Measurements from ENCODE around the gene ZFPL1.
"Not testable (repeated sequence)": the region's sequence is repeated elsewhere in the genome, so short reads cannot be mapped to it uniquely, and the experiment has no call there.

ZFPL1 gene

GRCh38 chr11:65116370-65117205 lies 32.6 kb downstream of the ZFPL1 start:
- FAIRE-seq, result no peak

DNA sequence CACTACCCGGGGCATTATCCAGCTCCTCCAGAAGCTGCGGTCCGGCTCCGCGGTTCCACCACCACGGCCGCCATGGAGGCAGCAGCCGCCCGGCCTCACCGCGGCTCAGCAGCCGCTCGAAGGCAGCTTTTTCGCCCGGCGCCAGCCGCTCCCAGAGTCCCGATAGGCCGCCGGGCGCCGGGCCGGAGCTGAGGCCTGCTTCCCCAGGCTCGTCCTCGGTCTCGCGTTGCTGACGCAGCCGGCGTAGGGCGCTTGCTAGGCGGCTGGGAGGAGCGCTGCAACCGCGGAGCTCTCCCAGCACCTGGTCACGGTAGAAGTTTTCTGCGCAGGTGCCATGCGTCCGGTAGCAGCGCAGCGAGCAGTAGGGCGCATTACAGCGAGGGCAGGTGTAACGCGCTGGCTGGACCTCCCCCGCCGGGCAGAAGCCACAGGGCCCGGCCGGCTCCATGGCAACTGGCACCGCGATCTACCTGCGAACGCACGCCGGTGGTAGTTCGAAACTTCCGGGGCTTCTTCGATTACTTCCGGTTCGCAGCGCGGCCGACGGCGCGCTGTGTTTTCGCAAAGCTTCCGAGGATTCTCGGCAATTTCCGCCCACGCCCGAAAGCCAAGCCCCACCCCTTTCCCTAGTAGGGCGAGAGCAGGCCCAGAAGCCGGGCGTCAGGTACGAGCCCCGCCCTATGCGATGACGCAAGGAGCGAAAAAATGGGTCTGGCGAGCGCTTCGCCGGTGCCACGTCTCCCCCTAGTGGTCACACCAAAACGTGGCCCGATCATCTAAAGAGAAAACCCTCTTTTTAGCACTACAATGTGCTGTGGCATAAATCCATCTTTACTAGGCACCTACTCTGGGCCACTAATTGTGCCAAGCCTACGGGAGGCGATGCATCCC lies 33.4 kb downstream of the ZFPL1 start, which contains the start of gene ZNHIT2:
TSS of gene ZNHIT2 (minus strand) at position 496 of the 891 bp plus-strand sequence. CDS start at position 448, 48 bp downstream.
- peak; percentile 99 for FAIRE-seq

DNA sequence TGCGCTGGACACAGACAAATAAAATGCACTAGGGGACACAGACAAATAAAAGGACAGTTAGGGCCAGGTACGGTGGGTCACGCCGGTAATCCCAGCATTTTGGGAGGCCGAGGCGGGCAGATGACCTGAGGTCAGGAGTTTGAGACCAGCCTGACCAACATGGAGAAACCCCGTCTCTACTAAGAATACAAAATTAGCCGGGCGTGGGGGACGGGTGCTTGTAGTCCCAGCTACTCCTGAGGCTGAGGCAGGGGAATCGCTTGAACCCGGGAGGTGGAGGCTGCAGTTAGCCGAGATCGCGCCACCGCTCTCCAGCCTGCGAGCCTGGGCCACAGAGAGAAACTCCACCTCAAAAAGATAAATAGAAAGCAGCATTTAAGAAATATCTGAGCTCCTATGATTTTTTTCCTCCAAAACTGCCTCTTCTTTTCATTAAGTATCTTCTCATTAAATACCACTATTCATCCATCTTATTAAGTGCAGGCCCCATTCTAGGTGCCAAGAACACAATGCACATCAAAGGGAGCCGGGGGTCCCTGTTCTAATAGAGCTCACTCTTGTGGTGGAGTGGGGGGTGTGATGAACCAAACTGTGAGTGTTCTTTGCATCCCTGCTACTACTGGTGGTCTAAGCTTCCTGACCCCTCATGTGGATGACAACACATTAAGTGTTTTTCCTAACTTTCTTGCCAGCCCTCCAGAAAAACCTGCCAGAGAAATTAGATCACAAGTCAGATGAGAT lies 34.2 kb downstream of the ZFPL1 start:
- no peak for FAIRE-seq

DNA sequence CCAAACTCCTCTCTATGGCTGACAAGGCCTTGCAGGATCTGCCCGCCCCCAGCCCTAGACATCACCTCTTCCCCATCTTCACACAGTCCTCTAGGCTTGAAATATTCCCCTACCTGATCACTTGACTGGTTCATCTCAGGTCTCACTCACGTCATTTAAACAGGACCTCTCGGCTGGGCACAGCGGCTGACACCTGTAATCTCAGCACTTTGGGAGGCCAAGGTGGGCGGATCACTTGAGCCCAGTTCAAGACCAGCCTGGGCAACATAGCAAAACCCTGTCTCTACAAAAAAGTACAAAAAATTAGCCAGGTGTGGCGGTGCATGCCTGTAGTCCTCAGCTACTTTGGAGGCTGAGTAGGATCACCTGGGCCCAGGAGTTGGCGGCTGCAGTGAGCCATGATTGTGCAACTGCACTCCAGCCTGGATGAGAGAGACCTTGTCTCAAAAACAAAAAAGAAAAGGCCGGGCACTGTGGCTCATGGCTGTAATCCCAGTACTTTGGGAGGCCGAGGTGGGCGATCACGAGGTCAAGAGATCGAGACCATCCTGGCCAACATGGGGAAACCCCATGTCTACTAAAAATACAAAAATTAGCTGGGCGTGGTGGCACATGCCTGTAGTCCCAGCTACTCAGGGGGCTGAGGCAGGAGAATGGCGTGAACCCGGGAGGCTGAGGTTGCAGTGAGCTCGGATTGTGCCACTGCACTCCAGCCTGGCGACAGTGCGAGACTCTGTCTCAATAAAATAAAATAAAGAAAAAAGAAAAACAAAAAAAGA lies 35.1 kb downstream of the ZFPL1 start:
- not testable (repeated sequence) for FAIRE-seq

DNA sequence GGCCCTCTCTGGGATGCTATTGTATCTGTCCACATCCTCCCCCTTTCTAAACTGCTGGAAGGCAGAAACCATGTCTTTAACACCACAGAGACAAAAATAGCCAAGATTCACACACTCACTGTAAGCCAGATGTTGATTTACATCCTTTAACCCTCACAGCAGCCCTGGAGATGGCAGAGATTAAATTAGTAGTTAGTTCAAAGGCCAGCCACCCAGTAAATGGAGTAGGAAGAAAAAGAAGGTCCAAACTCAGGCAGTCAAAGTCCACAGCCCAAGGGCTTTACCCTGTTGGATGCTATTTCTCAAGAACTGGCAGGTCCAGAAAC lies 35.6 kb downstream of the ZFPL1 start:
- FAIRE-seq, result no peak

GRCh38 chr11:65120831-65121230 lies 36.8 kb downstream of the ZFPL1 start:
- no peak for FAIRE-seq

DNA sequence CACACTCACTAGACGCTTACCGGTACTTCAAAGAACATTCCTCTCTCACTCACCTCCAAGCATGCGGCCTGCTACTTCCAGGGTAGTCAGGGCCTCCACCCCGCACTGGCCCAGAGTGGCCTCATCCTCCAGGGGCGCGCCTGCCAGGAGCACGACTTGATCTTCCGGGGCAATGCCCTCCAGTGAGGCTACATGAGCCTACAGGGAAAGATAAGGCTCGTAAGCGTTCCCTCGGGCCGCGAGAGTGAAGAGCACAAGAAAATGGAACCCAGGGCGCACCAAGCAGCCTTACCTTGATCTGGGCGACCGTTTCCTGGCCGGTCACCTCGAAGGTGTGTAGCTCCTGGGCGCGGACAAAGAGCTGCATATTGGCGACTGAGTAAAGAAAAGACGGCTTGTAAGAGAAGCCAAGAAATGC lies 37.4 kb downstream of the ZFPL1 start:
- FAIRE-seq, result no peak

DNA sequence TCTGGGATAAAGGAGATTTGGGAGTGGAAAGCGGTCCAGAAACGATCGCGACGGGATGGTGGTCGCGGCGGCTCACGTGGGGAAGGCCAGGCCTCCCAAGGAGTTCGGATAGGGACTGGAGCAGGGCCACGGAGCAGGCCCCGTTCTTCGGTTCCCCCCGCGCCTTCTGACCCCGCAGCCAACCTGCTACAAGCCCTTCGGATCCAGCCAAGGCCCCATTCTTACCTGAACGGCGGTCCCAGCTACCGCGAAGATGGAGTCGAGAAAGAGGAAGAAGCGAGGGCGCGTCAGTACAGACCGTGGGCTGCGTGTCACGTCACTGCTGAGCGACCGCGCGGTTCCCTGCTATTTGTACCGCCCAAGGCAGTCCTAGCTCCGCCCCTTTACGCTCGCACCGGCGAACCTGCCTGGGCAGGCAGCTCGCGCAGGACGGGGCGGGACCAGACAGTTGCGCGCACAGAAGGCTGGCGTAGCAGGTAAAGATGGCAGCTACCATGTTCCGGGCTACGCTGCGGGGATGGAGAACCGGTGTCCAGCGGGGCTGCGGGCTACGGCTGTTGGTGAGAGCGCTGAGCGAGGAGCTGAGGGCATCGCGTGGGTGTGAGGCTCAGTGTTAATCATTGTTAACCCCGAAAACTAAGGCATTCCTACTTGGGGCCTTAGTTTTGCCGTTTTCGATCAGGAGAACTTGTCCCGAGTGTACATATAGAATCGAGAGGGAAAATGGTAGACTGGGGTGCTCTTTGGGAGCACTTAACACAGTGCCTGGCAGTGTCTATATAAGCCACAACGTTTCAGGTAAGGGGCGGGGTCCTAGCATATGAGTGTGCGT lies 38.1 kb downstream of the ZFPL1 start, which contains the start of the genes FAU and MRPL49:
TSS of gene FAU (minus strand) at position 270 of the 832 bp plus-strand sequence. CDS start 321 bp downstream, outside the sequence.
TSS of gene MRPL49 (plus strand) at position 457 of the 832 bp plus-strand sequence. CDS start at position 483, 26 bp downstream.
- FAIRE-seq, result peak; percentile 87

GRCh38 chr11:65124480-65125196 lies 40.6 kb downstream of the ZFPL1 start:
- FAIRE-seq, result no peak

- FAIRE-seq, result no peak
Observed at GRCh38 chr11:65125197-65126056, 41.4 kb downstream of the ZFPL1 start.

GRCh38 chr11:65126624-65127274 lies 42.7 kb downstream of the ZFPL1 start:
- FAIRE-seq, result no peak

DNA sequence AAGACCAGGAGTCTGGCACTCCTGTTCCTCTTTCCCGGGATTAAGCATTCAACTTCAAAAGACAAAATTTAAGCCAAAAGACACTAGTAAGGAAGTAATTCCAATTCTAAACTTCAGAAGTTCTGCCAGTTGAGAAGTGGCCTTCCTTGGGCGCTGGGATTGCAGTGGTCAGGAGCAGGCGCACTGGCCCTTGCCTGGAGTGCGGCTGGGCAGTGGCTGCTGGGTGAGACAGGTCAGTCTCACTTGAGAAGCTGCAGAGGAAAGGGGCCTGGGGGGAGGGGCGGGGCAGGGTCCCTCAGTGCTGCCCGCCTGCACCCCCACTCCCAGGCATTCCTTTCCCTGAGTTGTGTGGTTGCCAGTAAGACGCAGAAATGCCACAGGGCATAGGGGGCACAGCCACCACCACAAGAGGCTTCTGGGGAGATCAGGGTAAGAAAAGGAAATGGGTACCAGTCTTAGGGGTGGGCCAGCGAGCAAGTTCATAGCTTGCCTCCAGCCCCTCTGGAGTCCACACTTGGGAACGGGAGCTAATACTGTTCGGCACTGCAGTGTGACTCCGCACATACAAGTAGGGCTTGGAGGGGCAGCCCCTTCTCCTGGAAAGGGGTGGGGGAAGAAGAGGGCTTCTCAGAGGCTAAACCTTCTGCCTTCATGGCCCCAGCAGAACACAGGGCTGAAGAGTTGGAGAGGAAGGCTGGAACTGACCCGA lies 43.6 kb downstream of the ZFPL1 start:
- no peak for FAIRE-seq

DNA sequence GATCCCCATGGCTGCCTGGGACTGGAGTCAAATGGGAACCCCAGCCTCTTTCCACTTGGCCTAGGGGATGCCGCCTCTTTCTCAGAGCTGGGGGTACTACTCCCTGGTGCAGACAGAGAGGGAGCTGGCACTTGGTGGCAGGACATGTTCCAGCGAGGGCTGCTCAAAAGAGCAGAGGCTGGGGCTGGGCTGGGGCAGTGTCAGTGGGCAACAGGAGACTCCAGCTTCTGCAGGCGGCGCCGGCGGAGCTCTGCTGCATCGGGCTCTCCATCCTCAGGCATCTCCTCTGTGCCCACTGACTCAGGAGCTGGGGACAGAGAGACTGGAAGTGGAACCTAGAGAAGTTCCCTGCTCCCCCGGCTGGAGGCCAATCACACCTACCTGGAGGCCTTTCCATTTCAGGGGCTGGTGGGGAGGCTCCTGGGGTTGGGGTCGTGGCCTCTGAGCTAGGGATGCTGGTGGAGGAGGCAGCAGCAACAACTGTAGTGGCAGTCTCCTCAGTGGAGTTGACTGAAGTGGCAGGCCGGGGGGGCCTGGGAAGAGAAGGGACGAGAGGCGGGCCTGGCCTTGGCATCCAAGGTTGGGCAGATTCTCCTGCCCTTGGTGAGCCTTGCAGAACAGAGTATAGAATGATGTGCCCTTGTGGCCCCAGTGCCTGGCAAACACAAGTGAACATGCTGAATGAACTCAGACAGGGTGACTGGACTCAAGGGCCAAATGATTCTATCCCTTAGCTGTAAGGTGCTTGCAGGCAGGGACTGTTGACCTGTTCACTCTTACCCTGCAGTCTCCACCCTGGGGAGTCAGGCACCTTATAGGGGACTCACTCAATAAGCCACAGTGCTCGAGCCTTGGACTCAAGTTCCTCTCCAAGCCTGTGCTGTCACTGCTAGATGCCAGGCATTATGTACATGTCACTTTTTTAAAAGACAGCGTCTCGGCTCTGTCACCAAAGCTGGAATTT lies 44.4 kb downstream of the ZFPL1 start:
- FAIRE-seq, result no peak

- no peak for FAIRE-seq
Observed at GRCh38 chr11:65129649-65130441, 45.8 kb downstream of the ZFPL1 start.

DNA sequence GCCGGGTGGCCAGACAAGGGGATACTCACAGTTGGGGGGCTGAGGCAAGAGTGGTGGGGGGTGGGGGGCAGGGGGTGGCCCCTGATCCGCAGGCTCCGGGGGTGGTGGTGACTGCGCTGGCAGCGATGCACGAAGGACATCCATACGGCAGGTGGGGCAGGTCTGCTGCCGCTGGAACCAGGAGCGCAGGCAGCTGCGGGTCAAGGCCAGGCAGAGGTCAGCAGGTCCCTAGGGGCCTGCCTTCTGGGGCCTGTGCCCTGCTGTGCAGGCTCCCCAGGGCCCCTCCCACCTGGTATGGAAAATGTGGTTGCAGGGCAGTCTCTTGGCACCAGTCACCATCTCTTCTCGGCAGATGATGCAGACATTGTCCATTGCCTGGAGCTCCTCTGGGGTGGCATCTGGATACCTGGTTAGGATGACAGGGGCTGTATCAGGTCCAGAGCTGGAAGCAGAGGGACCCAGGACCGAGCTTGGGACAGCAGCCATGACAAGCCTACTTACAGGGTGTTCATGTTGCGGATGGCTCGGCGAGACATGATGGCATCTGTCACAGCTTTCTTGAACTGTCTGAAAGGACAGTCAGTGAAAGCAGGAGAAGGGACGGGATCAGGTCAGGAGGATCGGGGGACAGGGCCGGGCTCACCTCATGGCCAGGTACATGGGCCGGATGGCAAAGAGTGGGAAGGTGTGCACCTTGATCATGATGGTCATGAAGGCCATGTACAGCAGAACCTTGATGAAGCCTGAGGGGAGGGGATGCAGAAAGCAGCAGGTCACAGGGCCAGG lies 46.8 kb downstream of the ZFPL1 start:
- no peak for FAIRE-seq
